ENCODE measurements around the gene LRMDA.

DNA sequence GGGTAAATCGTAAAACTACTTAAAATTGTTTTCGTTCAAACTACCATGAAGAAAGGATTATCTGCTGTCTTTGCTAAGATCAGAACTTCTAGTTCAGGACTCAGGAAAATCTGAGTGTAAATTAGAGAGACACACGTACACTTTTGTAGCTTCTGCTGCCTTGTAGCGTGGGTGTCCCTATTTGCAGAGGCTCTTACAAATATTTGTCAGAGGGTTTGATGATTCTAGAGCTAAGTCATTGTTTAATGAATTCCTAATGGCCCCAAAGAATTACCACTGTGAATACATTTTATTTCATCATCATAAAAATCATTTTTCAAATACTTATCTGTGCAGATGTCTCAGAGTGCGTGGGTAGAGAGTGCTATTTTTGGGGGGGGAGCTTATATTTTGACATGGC, 314.9 kb downstream of the LRMDA start:
- TF ChIP-seq, protein P1, sequence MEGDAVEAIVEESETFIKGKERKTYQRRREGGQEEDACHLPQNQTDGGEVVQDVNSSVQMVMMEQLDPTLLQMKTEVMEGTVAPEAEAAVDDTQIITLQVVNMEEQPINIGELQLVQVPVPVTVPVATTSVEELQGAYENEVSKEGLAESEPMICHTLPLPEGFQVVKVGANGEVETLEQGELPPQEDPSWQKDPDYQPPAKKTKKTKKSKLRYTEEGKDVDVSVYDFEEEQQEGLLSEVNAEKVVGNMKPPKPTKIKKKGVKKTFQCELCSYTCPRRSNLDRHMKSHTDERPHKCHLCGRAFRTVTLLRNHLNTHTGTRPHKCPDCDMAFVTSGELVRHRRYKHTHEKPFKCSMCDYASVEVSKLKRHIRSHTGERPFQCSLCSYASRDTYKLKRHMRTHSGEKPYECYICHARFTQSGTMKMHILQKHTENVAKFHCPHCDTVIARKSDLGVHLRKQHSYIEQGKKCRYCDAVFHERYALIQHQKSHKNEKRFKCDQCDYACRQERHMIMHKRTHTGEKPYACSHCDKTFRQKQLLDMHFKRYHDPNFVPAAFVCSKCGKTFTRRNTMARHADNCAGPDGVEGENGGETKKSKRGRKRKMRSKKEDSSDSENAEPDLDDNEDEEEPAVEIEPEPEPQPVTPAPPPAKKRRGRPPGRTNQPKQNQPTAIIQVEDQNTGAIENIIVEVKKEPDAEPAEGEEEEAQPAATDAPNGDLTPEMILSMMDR (IDR thresholded peaks at IDR 0.05), result no peak
- TF ChIP-seq POLR2A (IDR thresholded peaks at IDR 0.05), result no peak
